ENCODE results near the gene STAMBP. TPM values are rescaled to one million over a fixed set of nuclear protein-coding genes. Genes with fewer than 3 reads are reported as not detected.
A peak's percentile ranks its signal among the peaks of the same experiment; 100 is the strongest.

STAMBP gene
- total RNA-seq, 1 donor from 2014 or later, result 35.4 TPM

- intact Hi-C loops (cut with micrococcal nuclease), result no loop called here
- peaks cover 2% of the 10 kb centered on the region for H3K4me1 Mint-ChIP-seq
- ChIA-PET CTCF (no interaction called here), POLR2A (no interaction called here)
- no peak overlapping the region for H3K27ac Mint-ChIP-seq
- no peak for ATAC-seq (ENCODE audit: low read depth)
- DNase-seq, result no peak
- H3K36me3 Mint-ChIP-seq (ENCODE audit: low read depth), result no peaks in the 10 kb centered on the region
- TF ChIP-seq CTCF (IDR thresholded peaks at IDR 0.05), result no peak
- no peaks in the 10 kb centered on the region for H3K27me3 Mint-ChIP-seq
- H3K9me3 Mint-ChIP-seq, result no peaks in the 10 kb centered on the region
- no peak overlapping the region for H3K4me3 Mint-ChIP-seq
These were observed 88.5 kb downstream of the STAMBP start for GRCh38 chr2:73917296-73917695.

GRCh38 chr2:73917696-73918207 lies 89.0 kb downstream of the STAMBP start:
- intact Hi-C loops (cut with micrococcal nuclease), result no loop called here
- Mint-ChIP-seq H3K27me3 (no peaks in the 10 kb centered on the region), H3K36me3 (ENCODE audit: low read depth) (no peaks in the 10 kb centered on the region), H3K4me3 (no peak overlapping the region), H3K4me1 (peaks cover 4% of the 10 kb centered on the region), H3K27ac (no peak overlapping the region), H3K9me3 (no peaks in the 10 kb centered on the region)
- ATAC-seq (ENCODE audit: low read depth) (no peak), DNase-seq (no peak)
- ChIA-PET CTCF (no interaction called here), POLR2A (no interaction called here)
- no peak for TF ChIP-seq CTCF (IDR thresholded peaks at IDR 0.05)

GRCh38 chr2:73918856-73919255 lies 90.1 kb downstream of the STAMBP start:
- Mint-ChIP-seq H3K27ac (no peak overlapping the region), H3K27me3 (no peaks in the 10 kb centered on the region), H3K4me3 (no peak overlapping the region), H3K4me1 (peaks cover 9% of the 10 kb centered on the region), H3K9me3 (no peaks in the 10 kb centered on the region), H3K36me3 (ENCODE audit: low read depth) (no peaks in the 10 kb centered on the region)
- CTCF ChIA-PET, result no interaction called here
- POLR2A ChIA-PET, result no interaction called here
- intact Hi-C loops (cut with micrococcal nuclease), result no loop called here
- no peak for ATAC-seq (ENCODE audit: low read depth)
- DNase-seq, result no peak
- TF ChIP-seq CTCF (IDR thresholded peaks at IDR 0.05), result no peak

- no peak for TF ChIP-seq CTCF (IDR thresholded peaks at IDR 0.05)
- DNase-seq (no peak), ATAC-seq (ENCODE audit: low read depth) (no peak)
- Mint-ChIP-seq H3K4me3 (no peak overlapping the region), H3K4me1 (peaks cover 9% of the 10 kb centered on the region), H3K27me3 (no peaks in the 10 kb centered on the region), H3K9me3 (no peaks in the 10 kb centered on the region), H3K36me3 (ENCODE audit: low read depth) (no peaks in the 10 kb centered on the region), H3K27ac (no peak overlapping the region)
- POLR2A ChIA-PET, result no interaction called here
- CTCF ChIA-PET, result no interaction called here
- intact Hi-C loops (cut with micrococcal nuclease), result loop anchor here (10.0 kb wide), 1 partner anchor 735 kb away; the partner anchor contains the start of gene SEMA4F
These were observed 91.0 kb downstream of the STAMBP start for GRCh38 chr2:73919596-73920228.

GRCh38 chr2:73920577-73921545 lies 92.1 kb downstream of the STAMBP start:
- peaks cover 16% of the 10 kb centered on the region for H3K4me1 Mint-ChIP-seq
- peak; percentile 67 for ATAC-seq (ENCODE audit: low read depth)
- H3K27ac Mint-ChIP-seq, result no peak overlapping the region
- ChIA-PET CTCF (interaction anchor here (1.0 to 1.5 kb wide), 2 partner anchors 199 to 230 kb away, joined by 3 read pairs; no protein-coding TSS in a partner anchor), POLR2A (interaction anchor here (0.7 to 1.3 kb wide), 2 partner anchors 159 to 184 kb away, joined by 3 to 4 read pairs; no protein-coding TSS in a partner anchor)
- no peaks in the 10 kb centered on the region for H3K9me3 Mint-ChIP-seq
- TF ChIP-seq CTCF (IDR thresholded peaks at IDR 0.05), result no peak
- no peaks in the 10 kb centered on the region for H3K36me3 Mint-ChIP-seq (ENCODE audit: low read depth)
- H3K4me3 Mint-ChIP-seq, result no peak overlapping the region
- intact Hi-C loops (cut with micrococcal nuclease), result loop anchor here (10.0 kb wide), 1 partner anchor 734 kb away; the partner anchor contains the start of gene SEMA4F
- no peak for DNase-seq
- H3K27me3 Mint-ChIP-seq, result no peaks in the 10 kb centered on the region
